IMR-90 (cell line): ENCODE data around the gene SLC16A4. TPM values are rescaled to one million over a fixed set of nuclear protein-coding genes. Genes with fewer than 3 reads are reported as not detected.

Experiments used
- ATAC-seq: fragments of 200-7000 bp; cut with Tn5 transposase; 2 replicates; pipeline ENCODE4 v1.9.1; 2020; ENCODE audit warnings: low read depth, mild to moderate bottlenecking, moderate library complexity
- BruUV-seq: library from RNA; stranded (reverse); fragments of 400-500 nt; replicated peaks from 2 replicates; lab custom pipeline; 2021; lab: Mats Ljungman, UMichigan
- CTCF ChIA-PET: fragments of 300-600 bp; formaldehyde crosslinking; extraction: SDS; loops from one replicate; lab custom pipeline; 2021; ENCODE audit warnings: antibody characterized with exemption; lab: Yijun Ruan, JAX
- POLR2A ChIA-PET: fragments of 300-600 bp; sonication (Branson Sonifier 250); formaldehyde crosslinking; loops from one replicate; lab custom pipeline; 2022; ENCODE audit warnings: antibody characterized with exemption; ENCODE audit not compliant: unreplicated experiment; lab: Charles Lee
- DNase-seq: peaks from one replicate; pipeline ENCODE4 v3.0.0; 2013
- H2AFZ ChIP-seq: replicated peaks from 2 replicates; pipeline ENCODE3; 2013; ENCODE audit warnings: low read length, mild to moderate bottlenecking; ENCODE audit not compliant: poor library complexity
- H2AK5ac ChIP-seq: 2 replicates; pipeline ENCODE4 v1.6.1; 2013; ENCODE audit warnings: low read depth, low read length, inconsistent platforms
- H2AK9ac ChIP-seq: replicated peaks from 2 replicates; pipeline ENCODE3; 2013; ENCODE audit warnings: mild to moderate bottlenecking, low read depth, low read length, moderate library complexity; ENCODE audit not compliant: poor library complexity
- H2BK120ac ChIP-seq: 2 replicates; pipeline ENCODE4 v1.6.1; 2013; ENCODE audit warnings: low read depth, low read length, inconsistent platforms
- H2BK15ac ChIP-seq: 3 replicates; pipeline ENCODE4 v1.6.1; 2013; ENCODE audit warnings: low read depth, low read length, inconsistent platforms
- H2BK20ac ChIP-seq: 2 replicates; pipeline ENCODE4 v1.6.1; 2013; ENCODE audit warnings: low read depth, mild to moderate bottlenecking, inconsistent platforms, low read length, moderate library complexity
- H2BK5ac ChIP-seq: 2 replicates; pipeline ENCODE4 v1.6.1; 2013; ENCODE audit warnings: mild to moderate bottlenecking, low read depth, low read length, inconsistent platforms; ENCODE audit not compliant: poor library complexity, severe bottlenecking
- H3K14ac ChIP-seq: replicated peaks from 2 replicates; pipeline ENCODE4 v1.6.1; 2013; ENCODE audit warnings: low read depth, low read length, inconsistent platforms
- H3K18ac ChIP-seq: 2 replicates; pipeline ENCODE4 v1.6.1; 2013; ENCODE audit warnings: low read depth, low read length, control low read depth
- H3K23ac ChIP-seq: 2 replicates; pipeline ENCODE4 v1.6.1; 2013; ENCODE audit warnings: low read depth, low read length, inconsistent platforms
- H3K27ac ChIP-seq: 2 replicates; pipeline ENCODE4 v1.5.1; 2013; ENCODE audit warnings: mild to moderate bottlenecking, control low read depth, low read length; ENCODE audit not compliant: insufficient read depth
- H3K27me3 ChIP-seq: 2 replicates; pipeline ENCODE4 v1.6.1; 2013; ENCODE audit warnings: low read length; ENCODE audit not compliant: control insufficient read depth, insufficient read depth
- H3K36me3 ChIP-seq: 2 replicates; pipeline ENCODE4 v1.6.1; 2013; ENCODE audit warnings: low read length, mixed read lengths; ENCODE audit not compliant: control insufficient read depth, insufficient read depth
- H3K4ac ChIP-seq: 2 replicates; pipeline ENCODE4 v1.6.1; 2013; ENCODE audit warnings: low read depth, low read length, inconsistent platforms
- H3K4me1 ChIP-seq: 2 replicates; pipeline ENCODE4 v1.6.1; 2013; ENCODE audit warnings: low read length, mixed read lengths; ENCODE audit not compliant: control insufficient read depth, insufficient read depth
- H3K4me2 ChIP-seq: 2 replicates; pipeline ENCODE4 v1.6.1; 2013; ENCODE audit warnings: low read depth, mild to moderate bottlenecking, control low read depth, low read length, moderate library complexity
- H3K4me3 ChIP-seq: 2 replicates; pipeline ENCODE4 v1.5.1; 2013; ENCODE audit warnings: low read depth, mild to moderate bottlenecking, control low read depth, low read length, moderate library complexity; ENCODE audit not compliant: insufficient read depth
- H3K56ac ChIP-seq: 2 replicates; pipeline ENCODE4 v1.6.1; 2013; ENCODE audit warnings: low read length, inconsistent platforms; ENCODE audit not compliant: insufficient read depth; ENCODE audit errors: extremely low read depth
- H3K79me1 ChIP-seq, 2 experiments: 2 replicates each; pipeline ENCODE4 v1.6.1; 2013; ENCODE audit warnings: low read length in 2 of 2, inconsistent platforms in 1 of 2, low read depth in 1 of 2
- H3K9ac ChIP-seq: 2 replicates; pipeline ENCODE4 v1.6.1; 2013; ENCODE audit warnings: low read depth, low read length, control low read depth
- H3K9me1 ChIP-seq: 2 replicates; pipeline ENCODE4 v1.6.1; 2013; ENCODE audit warnings: low read length, inconsistent platforms; ENCODE audit not compliant: insufficient read depth
- H3K9me3 ChIP-seq: 2 replicates; pipeline ENCODE4 v1.6.1; 2013; ENCODE audit warnings: low read length; ENCODE audit not compliant: control insufficient read depth, insufficient read depth
- H4K20me1 ChIP-seq: 2 replicates; pipeline ENCODE4 v1.6.1; 2013; ENCODE audit warnings: low read length, inconsistent platforms; ENCODE audit not compliant: insufficient read depth
- H4K5ac ChIP-seq: 2 replicates; pipeline ENCODE4 v1.6.1; 2013; ENCODE audit warnings: mild to moderate bottlenecking, low read depth, low read length, control low read depth
- H4K8ac ChIP-seq, 2 experiments: 2 replicates each; pipeline ENCODE4 v1.6.1; 2013; ENCODE audit warnings: low read depth in 2 of 2, low read length in 2 of 2, control low read depth in 1 of 2, inconsistent platforms in 1 of 2
- H4K91ac ChIP-seq: 2 replicates; pipeline ENCODE4 v1.6.1; 2013; ENCODE audit warnings: low read depth, low read length, inconsistent platforms; ENCODE audit not compliant: insufficient read depth
- BHLHE40 ChIP-seq: fragments of 150-350 bp; IDR thresholded peaks from 2 replicates; pipeline ENCODE4 v1.6.1; 2016; ENCODE audit warnings: mild to moderate bottlenecking, low read depth, low read length
- CEBPB ChIP-seq: IDR thresholded peaks from 2 replicates; pipeline ENCODE4 v1.6.1; 2012; ENCODE audit warnings: low read depth, low read length, improper control_type of control experiment
- CHD1 ChIP-seq: IDR thresholded peaks from 2 replicates; pipeline ENCODE4 v1.6.1; 2012; ENCODE audit warnings: low read depth, low read length, improper control_type of control experiment
- FOS ChIP-seq: fragments of 150-350 bp; IDR thresholded peaks from 2 replicates; pipeline ENCODE4 v1.6.1; 2016; ENCODE audit warnings: low read depth, low read length
- MAFK ChIP-seq: IDR thresholded peaks from 2 replicates; pipeline ENCODE4 v1.6.1; 2012; ENCODE audit warnings: low read depth, low read length, improper control_type of control experiment
- MAZ ChIP-seq: IDR thresholded peaks from 2 replicates; pipeline ENCODE4 v1.6.1; 2012; ENCODE audit warnings: low read depth, mild to moderate bottlenecking, low read length, improper control_type of control experiment, moderate library complexity, borderline replicate concordance
- MXI1 ChIP-seq: IDR thresholded peaks from 2 replicates; pipeline ENCODE4 v1.6.1; 2012; ENCODE audit warnings: low read depth, mild to moderate bottlenecking, low read length, moderate library complexity, borderline replicate concordance
- POLR2A ChIP-seq: IDR thresholded peaks from 2 replicates; pipeline ENCODE4 v1.6.1; 2012; ENCODE audit warnings: mild to moderate bottlenecking, low read depth, low read length
- RAD21 ChIP-seq: IDR thresholded peaks from 2 replicates; pipeline ENCODE4 v1.6.1; 2012; ENCODE audit warnings: low read length, improper control_type of control experiment
- RCOR1 ChIP-seq: IDR thresholded peaks from 2 replicates; pipeline ENCODE4 v1.6.1; 2012; ENCODE audit warnings: mild to moderate bottlenecking, low read length, improper control_type of control experiment; ENCODE audit not compliant: insufficient replicate concordance
- RFX5 ChIP-seq: IDR thresholded peaks from 2 replicates; pipeline ENCODE4 v1.8.0; 2012; ENCODE audit warnings: low read depth, mild to moderate bottlenecking, low read length, moderate library complexity
- SMC3 ChIP-seq: fragments of 150-350 bp; IDR thresholded peaks from 2 replicates; pipeline ENCODE4 v1.6.1; 2016; ENCODE audit warnings: low read depth, mild to moderate bottlenecking, antibody characterized with exemption, low read length, moderate library complexity
- WGBS, 2 experiments: methylation state at CpG; one replicate each; pipeline versions ENCODE4 v1.1.5 to v1.1.7; 2013; ENCODE audit warnings: missing lambda C conversion rate in 2 of 2; ENCODE audit not compliant: insufficient read length in 1 of 2; ENCODE audit errors: extremely low coverage in 2 of 2; 5-methylcytosine and 5-hydroxymethylcytosine counted together
- dilution Hi-C: fragments of 300-500 bp; cut with HindIII; formaldehyde crosslinking; loops from one replicate; pipeline ENCODE4 v1.14.3; 2018; ENCODE audit warnings: low sequenced_read_pairs; ENCODE audit not compliant: unreplicated experiment
- in situ Hi-C: fragments of 300-500 bp; cut with MboI; formaldehyde crosslinking; loops from 3 replicates; pipeline ENCODE4 v1.14.3; 2019; ENCODE audit warnings: low sequenced_read_pairs, inconsistent platforms, mixed read lengths
- intact Hi-C: fragments of 100-400 bp; cut with micrococcal nuclease; formaldehyde crosslinking; loops from 2 replicates; pipeline ENCODE4 v1.10.0; 2022
- polyA plus RNA-seq, 3 experiments: library from polyadenylated mRNA; depleted of rRNA; stranded (reverse); fragments of >200 nt; gene quantifications; 2 replicates each; pipeline ENCODE4 v1.2.3, GENCODE V29; 2012; ENCODE audit warnings: low replicate concordance in 1 of 3
- total RNA-seq: library from RNA; depleted of rRNA; stranded (reverse); fragments of >200 nt; gene quantifications from 2 replicates; pipeline ENCODE4 v1.2.3, GENCODE V29; 2012
- TF ChIP-seq, protein P1 (sequence below): fragments of 150-350 bp; IDR thresholded peaks from 2 replicates; pipeline ENCODE4 v1.6.1; 2017; ENCODE audit warnings: mild to moderate bottlenecking, antibody characterized with exemption, low read length, low read depth
- TF ChIP-seq, protein P2 (sequence below): conservative IDR thresholded peaks from 2 replicates; pipeline ENCODE4 v1.5.1; 2012; ENCODE audit warnings: mild to moderate bottlenecking, low read depth, low read length, improper control_type of control experiment
- TF ChIP-seq, protein P3 (sequence below): fragments of 150-350 bp; IDR thresholded peaks from 2 replicates; pipeline ENCODE4 v1.6.1; 2016; ENCODE audit warnings: low read depth, mild to moderate bottlenecking, low read length, moderate library complexity, borderline replicate concordance

SLC16A4 gene
- total and polyA plus RNA-seq, 2 of the 4 experiments (the other 2 are of a cell fraction), result 27.7 to 65.2 TPM

DNA sequence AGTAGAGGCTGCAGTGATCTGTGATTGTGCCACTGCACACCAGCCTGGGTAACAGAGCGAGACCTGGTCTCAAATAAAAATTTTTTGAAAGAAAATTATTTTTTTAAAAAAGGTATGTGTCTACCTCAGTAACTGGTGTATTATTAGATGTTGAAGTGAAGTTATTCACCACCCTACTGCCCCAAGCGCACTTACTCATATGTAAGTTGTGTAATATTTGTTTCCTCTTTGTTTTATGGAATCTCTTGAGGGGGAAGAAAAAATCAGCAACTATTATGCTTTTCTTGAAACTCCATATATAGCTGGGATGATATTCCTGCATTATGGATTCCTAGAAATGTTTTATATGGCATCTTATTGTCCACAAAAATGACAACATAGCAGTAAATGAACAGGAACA lies 30.4 kb downstream of the SLC16A4 start:
- DNase-seq (no peak), ATAC-seq (no peak)
- no peak overlapping the region for H2BK120ac ChIP-seq
- no peak overlapping the region for H3K14ac ChIP-seq
- H3K56ac ChIP-seq, result no peak overlapping the region
- no peak overlapping the region for H2BK15ac ChIP-seq
- ChIA-PET POLR2A (no interaction called here), CTCF (no interaction called here)
- no peak overlapping the region for H4K91ac ChIP-seq
- no peak overlapping the region for H2AK9ac ChIP-seq
- H2AK5ac ChIP-seq, result no peak overlapping the region
- peaks cover 19 to 21% of the 10 kb centered on the region in 2 experiments; a peak in 3 of 4 replicates for H3K79me1 ChIP-seq
- H4K20me1 ChIP-seq, result no peaks in the 10 kb centered on the region; the same call in 1 of the 2 replicates
- no peak overlapping the region for H4K5ac ChIP-seq
- H3K27me3 ChIP-seq, result no peaks in the 10 kb centered on the region
- no peak overlapping the region for H3K4me3 ChIP-seq
- no peak overlapping the region for H3K27ac ChIP-seq
- no CpG with 5 or more reads among the region's 2 CpGs for WGBS, 2 experiments
- in situ Hi-C loops (no loop called here), intact Hi-C loops (no loop called here), dilution Hi-C loops (no loop called here)
- no peak for TF ChIP-seq MAZ
- TF ChIP-seq CHD1, result no peak
- TF ChIP-seq MAFK, result no peak
- TF ChIP-seq FOS, result no peak
- no peak for TF ChIP-seq RCOR1
- no peak for TF ChIP-seq CEBPB
- TF ChIP-seq RAD21, result no peak
- TF ChIP-seq POLR2A, result no peak
- TF ChIP-seq SMC3, result no peak
- TF ChIP-seq, protein P1, sequence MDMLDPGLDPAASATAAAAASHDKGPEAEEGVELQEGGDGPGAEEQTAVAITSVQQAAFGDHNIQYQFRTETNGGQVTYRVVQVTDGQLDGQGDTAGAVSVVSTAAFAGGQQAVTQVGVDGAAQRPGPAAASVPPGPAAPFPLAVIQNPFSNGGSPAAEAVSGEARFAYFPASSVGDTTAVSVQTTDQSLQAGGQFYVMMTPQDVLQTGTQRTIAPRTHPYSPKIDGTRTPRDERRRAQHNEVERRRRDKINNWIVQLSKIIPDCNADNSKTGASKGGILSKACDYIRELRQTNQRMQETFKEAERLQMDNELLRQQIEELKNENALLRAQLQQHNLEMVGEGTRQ, result no peak
- no peak for TF ChIP-seq BHLHE40
- TF ChIP-seq, protein P2, sequence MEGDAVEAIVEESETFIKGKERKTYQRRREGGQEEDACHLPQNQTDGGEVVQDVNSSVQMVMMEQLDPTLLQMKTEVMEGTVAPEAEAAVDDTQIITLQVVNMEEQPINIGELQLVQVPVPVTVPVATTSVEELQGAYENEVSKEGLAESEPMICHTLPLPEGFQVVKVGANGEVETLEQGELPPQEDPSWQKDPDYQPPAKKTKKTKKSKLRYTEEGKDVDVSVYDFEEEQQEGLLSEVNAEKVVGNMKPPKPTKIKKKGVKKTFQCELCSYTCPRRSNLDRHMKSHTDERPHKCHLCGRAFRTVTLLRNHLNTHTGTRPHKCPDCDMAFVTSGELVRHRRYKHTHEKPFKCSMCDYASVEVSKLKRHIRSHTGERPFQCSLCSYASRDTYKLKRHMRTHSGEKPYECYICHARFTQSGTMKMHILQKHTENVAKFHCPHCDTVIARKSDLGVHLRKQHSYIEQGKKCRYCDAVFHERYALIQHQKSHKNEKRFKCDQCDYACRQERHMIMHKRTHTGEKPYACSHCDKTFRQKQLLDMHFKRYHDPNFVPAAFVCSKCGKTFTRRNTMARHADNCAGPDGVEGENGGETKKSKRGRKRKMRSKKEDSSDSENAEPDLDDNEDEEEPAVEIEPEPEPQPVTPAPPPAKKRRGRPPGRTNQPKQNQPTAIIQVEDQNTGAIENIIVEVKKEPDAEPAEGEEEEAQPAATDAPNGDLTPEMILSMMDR, result no peak
- TF ChIP-seq RFX5, result no peak
- TF ChIP-seq, protein P3, sequence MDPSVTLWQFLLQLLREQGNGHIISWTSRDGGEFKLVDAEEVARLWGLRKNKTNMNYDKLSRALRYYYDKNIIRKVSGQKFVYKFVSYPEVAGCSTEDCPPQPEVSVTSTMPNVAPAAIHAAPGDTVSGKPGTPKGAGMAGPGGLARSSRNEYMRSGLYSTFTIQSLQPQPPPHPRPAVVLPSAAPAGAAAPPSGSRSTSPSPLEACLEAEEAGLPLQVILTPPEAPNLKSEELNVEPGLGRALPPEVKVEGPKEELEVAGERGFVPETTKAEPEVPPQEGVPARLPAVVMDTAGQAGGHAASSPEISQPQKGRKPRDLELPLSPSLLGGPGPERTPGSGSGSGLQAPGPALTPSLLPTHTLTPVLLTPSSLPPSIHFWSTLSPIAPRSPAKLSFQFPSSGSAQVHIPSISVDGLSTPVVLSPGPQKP, result no peak
- no peak for TF ChIP-seq MXI1
- H2BK5ac ChIP-seq, result no peak overlapping the region
- H3K18ac ChIP-seq, result no peak overlapping the region
- no peak overlapping the region for H4K8ac ChIP-seq
- no peak overlapping the region for H2AFZ ChIP-seq
- H2BK20ac ChIP-seq, result no peak overlapping the region
- no peak overlapping the region for H3K9ac ChIP-seq
- no TSS peak for BruUV-seq
- no peak overlapping the region for H3K4ac ChIP-seq
- H3K23ac ChIP-seq, result no peak overlapping the region
- H3K4me2 ChIP-seq, result no peak overlapping the region
- no peaks in the 10 kb centered on the region for H3K9me3 ChIP-seq
- H3K36me3 ChIP-seq, result no peaks in the 10 kb centered on the region; the same call in 1 of the 2 replicates
- H3K9me1 ChIP-seq, result no peaks in the 10 kb centered on the region
- no peaks in the 10 kb centered on the region for H3K4me1 ChIP-seq
